GM21515 (cell line): ENCODE data around the gene PRR16.

Experiments
- ATAC-seq: cut with Tn5 transposase; IDR thresholded peaks from one replicate; pipeline ENCODE4 v1.9.1; 2021; ENCODE audit not compliant: unreplicated experiment

The PRR16 gene

GRCh38 chr5:120564013-120564412, 99.9 kb downstream of the PRR16 start:
- no peak for ATAC-seq

DNA sequence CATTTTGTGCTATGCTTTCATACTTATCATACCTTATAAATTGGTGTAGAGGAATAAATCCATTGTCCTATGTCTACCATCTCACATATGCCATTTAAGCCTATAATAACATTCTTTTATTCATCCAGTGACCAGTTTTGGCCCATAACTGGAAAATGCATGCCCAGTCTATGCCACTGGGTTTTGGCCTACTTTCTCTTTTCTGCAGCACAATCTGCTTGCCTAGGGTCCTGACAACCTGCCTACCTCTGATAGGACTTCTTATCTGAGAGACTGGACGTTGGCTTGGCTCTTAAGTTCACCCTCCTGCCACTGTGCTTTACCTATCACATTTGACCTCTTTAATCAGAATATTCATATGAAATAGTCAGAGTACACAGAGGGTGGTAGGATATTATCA, 103.0 kb downstream of the PRR16 start:
- no peak for ATAC-seq

DNA sequence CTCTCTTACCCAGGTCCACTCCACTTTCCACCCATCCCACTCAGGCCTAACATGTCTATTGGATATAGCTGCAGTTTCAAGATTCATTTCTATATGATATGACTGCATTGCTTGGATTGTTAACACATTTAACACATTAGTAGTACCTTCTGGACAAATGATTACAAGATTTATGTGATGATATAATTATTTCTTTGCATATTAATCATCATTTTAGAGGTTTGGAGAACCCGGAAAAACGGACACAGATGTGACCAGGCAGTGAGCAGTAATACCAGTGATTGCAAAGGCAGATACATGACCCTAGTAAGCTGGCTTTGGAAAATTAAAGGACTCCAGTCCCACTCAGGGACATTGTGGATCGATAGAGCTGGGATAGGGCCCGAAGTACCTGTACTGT, 103.8 kb downstream of the PRR16 start:
- ATAC-seq: no peak

- no peak for ATAC-seq
Measured at GRCh38 chr5:120568711-120569110, 104.6 kb downstream of the PRR16 start.

DNA sequence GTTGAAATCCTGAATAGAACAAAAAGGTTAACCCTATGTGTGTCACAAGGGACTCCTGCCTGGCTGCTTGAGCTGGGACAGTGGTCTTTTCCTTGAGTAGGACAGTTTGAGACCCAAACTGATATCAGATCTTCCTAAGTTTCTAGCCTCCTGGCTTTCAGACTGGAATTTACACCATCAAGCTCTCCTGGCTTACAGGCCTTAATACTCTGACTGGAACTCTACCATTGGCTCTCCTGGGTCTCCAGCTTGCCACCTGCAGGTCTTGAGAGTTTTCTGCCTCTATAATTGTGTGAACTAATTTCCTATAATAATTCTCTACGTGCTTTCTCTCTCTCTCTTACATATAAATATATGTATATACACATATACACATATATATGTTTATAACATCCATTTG, 112.5 kb downstream of the PRR16 start:
- ATAC-seq: no peak

DNA sequence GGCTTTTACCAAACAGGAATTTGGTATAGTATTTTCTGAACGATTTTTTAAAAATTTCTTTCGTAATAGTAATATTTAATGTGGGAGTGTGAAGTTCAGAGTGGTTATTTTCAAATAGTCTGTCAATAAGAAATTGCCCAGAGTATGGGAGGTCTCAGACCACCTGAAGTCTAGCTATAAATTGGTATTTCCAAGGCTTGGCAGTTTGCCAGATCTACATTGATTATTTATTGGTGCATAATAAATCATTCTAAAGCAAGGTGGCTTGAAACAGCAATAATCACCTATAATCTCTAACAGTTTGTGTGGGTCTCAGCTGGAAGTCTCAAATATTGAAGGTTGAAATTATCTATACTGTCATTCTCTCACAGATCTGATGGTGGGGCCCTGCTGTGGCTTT, 118.5 kb downstream of the PRR16 start:
- no peak for ATAC-seq

DNA sequence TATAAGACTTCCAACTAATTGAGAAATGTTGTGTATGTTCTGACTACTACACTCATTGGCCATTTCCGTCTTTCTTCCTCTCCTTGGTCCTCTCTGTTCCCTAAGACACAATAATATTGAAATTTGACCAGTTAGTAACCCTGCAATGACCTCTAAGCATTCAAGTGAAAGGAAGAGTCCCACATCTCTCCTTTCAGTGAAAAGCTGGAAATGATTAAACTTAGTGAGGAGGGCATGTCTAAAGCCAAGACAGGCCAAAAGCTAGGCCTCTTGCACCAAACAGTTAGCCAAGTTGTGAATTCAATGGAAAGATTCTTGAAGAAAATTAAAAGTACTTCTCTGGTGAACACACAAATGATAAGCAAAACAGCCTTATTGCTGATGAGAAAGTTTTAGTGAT, 122.5 kb downstream of the PRR16 start:
- no peak for ATAC-seq

DNA sequence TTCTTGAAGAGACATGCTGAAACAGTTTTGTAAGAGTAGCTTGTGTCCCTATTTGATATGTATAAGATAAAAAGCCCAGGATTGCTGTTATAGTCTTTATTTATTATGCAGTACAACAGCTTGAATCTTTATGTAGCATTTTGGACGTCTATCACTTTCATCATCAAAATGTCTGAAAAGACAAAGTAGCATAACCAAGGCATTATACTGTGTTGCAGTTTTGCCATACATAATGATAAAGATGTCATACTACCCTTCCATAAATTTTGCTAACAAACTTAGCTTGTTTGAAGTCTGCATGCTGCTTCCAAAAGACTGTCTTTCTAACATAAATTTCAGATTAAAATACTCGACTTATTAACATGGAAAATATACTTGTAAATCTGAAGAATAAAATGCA, 127.8 kb downstream of the PRR16 start:
- no peak for ATAC-seq

DNA sequence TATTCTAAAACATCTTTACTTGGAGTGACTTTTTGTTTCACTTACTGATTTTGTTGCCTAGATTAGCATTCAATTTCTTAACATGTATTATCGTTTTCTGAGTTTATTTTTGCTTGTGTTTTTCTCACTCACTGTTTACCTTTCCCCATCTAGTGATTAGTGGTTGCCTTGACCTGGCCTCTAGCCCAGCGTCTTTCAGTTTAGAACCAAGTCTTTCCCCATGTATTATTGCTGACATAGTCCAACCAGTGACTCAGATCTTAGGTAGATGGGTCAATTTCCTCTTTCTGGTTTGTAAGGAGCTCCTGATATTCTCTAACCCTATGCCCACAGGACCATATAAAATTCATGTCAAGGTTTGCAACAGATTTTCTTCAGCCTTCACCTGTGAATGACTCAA, 135.5 kb downstream of the PRR16 start:
- ATAC-seq: no peak

DNA sequence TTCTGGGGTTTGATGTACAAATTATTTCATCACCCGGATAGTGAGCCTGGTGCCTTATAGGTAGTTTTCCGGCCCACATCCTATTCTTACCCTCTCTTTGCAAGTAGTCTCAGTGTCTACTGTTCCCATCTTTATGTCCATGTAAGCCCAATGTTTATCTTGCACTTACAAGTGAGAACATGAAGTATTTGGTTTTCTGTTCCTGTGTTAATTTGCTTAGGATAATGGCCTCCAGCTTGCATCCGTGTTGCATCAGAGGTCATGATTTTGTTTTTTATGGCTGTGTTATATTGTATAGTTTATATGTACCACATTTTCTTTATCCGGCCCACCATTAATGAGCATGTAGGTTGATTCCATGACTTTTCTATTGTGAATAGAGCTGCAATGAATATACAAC, 136.5 kb downstream of the PRR16 start:
- no peak for ATAC-seq

DNA sequence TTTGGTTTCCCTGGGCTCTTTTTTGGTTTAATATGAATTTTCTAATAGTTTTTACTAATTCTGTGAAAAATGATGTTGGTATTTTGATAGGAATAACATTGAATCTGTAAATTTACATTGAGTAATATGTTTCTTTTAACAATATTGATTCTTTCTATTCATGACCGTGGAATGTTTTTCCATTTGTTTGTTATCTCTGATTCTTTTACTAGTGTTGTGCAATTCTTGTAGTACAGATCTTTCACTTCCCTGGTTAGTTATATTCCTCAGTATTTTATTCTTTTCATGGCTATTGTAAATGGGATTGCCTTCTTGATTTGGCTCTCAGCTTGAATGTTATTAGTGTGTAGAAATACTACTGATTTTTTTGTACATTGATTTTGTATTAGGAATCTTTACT, 137.9 kb downstream of the PRR16 start:
- no peak for ATAC-seq

DNA sequence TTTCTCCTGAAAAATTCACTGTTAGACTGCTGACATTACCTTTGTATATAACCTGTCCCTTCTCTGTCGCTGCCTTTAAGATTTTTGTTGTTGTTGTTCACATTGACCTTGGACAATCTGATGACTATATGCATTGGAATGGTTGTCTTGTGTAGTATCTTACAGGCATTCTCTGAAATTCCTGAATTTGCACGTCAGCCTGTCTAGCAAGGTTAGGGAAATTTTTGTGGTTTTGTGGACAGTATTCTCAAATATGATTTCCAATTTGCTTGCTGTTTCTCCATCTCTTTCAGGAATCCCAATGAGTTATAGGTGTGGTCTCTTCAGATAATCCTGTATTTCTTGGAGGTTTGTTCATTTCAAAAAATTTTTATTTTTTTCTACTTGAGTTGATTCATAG, 140.8 kb downstream of the PRR16 start:
- ATAC-seq: no peak

- ATAC-seq: no peak
Measured at GRCh38 chr5:120605325-120606079, 141.4 kb downstream of the PRR16 start.

DNA sequence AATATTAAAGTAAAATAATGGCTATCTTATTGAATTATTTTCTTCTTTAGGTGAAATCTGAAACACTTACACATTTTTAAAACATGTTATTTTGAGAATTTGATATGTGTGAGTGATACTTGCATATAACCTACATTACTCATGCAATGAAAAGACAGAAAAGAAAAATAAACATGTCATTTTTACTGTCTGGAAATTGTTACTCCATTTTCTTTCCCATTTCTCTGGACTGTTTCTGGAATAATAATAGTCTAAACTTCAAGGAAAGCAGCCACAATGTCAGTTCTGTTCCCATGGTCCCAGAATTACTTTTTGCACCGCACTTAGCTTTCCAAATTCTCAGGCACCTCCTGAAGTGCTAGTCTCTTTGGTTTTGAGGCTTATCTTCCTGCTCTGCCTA, 145.5 kb downstream of the PRR16 start:
- no peak for ATAC-seq

GRCh38 chr5:120610145-120610544, 146.0 kb downstream of the PRR16 start:
- ATAC-seq: no peak

- no peak for ATAC-seq
Measured at GRCh38 chr5:120613729-120614128, 149.6 kb downstream of the PRR16 start.

DNA sequence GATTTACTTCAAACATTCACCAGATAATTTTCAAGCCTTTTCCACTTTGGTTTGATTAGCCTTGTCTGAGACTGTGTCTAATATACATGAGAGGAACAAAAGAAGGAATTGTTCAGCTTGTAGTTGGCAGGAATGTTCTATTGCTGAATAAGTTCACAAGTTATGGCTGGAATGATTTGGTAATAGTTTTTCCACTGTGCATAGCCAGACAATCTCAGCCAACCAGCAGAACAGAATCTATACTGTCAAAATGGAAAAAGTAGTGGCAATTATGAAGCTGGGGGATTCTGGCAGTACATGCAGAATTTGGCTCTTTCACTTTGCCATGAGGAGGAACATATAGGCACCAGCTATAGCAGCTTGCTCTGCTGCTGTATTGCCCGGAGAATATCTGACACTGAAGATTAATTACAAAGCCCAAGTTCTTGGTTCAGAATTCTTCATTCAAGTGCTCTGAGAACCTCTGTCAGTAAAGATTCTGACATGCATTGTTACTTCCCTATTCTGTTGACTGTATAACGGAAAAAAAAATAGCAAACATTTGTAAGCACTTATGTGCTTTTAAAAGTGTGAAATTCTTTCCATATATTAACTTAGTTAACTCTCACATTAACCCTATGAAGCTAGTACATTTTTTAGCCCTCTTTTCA, 150.6 kb downstream of the PRR16 start:
- ATAC-seq: no peak

DNA sequence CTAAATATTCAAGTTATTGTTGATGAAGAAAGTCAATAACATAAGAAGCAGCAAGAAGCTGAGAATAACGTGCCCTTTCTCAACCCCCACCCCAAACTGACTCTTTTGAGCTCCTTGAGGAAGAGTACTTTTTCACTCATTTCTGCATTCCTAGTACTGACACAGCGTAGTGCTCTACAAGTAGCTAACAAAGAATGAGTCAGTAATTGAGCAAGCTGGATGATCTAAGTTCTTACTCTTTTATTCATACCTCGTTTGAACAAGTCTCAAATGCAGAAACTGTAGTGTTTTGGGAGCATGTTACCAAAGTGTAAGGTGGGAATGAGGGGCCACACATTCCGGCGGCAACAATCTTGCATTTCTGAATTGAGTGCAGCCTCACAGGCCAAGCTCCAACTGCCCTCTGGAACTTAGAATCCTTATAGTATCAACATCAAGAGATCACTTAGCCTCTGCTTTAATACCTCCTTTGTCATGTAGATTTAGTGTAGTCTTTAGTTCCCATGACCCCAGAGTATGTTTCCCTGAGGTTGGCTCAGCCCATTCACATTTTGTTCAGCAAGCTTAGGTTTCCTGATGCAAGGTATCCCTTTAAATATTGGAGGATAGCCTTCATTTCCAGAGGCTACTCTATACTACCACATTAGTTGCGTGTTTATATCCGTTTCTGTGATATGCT, 152.0 kb downstream of the PRR16 start:
- no peak for ATAC-seq

DNA sequence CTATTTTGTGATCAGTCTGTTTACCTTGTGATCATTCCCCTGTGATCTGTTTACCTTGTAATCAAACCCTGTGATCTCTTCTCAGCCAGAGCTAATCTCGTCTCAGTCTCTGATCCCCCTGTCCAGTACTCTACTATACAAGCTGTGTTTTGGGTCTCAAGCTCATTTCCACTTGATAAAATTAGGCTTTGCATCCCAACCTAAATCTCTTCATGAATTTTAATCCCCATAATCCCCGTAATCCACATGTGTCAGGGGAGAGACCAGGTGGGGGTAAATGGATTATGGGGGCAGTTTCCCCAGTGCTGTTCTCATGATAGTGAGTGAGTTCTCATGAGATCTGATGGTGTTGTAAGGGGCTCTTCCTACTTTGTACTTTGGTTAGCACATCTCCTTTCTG, 157.2 kb downstream of the PRR16 start:
- no peak for ATAC-seq

DNA sequence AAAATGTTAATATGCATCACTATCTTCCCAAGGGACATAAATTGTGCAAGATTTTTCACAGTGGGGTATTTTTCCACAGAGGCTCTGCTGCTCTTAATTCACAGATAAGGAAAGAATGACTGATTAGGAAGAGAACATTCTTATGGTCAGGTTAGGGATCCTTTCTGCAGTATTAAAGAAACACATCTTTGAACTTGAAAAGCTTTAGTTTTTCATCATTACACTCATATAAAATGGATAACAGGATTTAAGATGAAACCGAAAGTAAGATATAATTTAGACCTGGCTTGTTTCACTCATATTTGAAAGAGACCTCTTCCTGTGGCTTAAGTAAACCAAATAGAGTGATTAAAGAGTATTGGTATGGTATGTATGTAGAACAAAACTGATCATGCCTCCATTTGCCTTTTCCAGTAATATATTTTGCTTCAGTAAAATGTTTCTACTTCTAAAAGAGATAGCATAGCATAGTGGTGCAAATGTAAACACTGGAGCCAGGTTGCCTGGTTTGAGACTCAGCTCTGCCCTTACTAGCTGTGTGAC, 160.0 kb downstream of the PRR16 start:
- ATAC-seq: no peak

- no peak for ATAC-seq
Measured at GRCh38 chr5:120628156-120628555, 164.1 kb downstream of the PRR16 start.

DNA sequence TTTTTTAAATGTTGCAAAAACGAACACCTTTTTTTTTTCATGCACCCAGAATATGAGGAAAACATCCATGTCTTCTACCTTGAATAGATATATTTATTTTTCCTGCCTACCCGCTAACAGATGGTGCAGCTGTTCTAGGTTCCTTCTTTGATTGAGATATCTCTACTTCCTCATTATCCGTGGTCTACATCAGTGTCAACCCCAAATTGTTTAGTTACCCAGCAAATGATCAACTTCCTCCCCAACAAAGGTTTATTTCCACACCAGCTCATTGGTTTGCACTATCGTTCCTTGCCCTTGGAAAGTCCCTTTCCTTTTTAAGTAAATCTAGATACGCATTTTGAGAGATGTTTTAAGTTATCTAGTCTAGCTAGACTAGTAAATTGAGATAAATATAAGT, 166.4 kb downstream of the PRR16 start:
- ATAC-seq: no peak
